HG02884 (cell line): ENCODE data around the gene MAPK11.

ENCODE experiments used
- ATAC-seq: cut with Tn5 transposase; IDR thresholded peaks from one replicate; pipeline ENCODE4 v1.9.1; 2021; ENCODE audit warnings: mild to moderate bottlenecking, moderate library complexity; ENCODE audit not compliant: unreplicated experiment

The MAPK11 gene

GRCh38 chr22:50269970-50270665, at the start of gene MAPK11:
MAPK11 (minus strand) TSS chr22:50270380; CDS start chr22:50270292, 88 bp downstream.
- ATAC-seq: no peak

- no peak for ATAC-seq
Measured at GRCh38 chr22:50319503-50319951, 49.3 kb upstream of the MAPK11 start.

DNA sequence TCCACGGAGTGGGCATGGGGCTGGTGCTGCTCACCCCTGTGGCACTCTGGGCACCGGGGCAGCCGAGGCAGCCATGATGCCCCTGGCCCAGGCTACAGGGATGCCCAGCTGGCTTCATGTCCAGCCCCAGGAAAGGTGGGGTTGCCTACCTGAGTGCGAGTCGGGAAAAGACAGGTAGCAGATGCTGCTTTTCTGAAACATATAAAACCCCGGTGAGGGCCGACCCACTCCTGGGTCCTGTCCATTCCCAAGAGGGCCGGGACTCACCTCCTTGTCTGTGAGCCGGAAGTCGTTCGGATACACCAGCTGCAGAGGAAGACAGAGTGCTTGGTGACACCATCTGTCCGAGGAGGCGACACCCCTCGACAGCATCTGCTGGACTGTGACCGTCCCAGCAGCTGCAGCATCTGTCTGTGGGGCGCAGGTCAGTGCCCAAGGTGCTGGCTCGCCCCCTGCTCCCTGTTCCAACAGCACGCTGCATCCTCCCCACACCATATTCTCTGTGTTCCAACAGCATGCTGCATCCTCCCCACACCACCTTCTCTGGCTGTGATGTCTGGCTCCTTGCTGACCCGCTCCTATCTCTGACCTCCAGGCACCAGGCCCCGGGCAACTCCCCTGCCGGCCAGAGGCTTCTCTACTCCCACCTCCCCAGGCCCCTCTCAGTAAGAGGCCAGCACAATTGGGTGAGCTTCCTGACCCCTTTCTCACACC, 48.7 kb upstream of the MAPK11 start:
- no peak for ATAC-seq

DNA sequence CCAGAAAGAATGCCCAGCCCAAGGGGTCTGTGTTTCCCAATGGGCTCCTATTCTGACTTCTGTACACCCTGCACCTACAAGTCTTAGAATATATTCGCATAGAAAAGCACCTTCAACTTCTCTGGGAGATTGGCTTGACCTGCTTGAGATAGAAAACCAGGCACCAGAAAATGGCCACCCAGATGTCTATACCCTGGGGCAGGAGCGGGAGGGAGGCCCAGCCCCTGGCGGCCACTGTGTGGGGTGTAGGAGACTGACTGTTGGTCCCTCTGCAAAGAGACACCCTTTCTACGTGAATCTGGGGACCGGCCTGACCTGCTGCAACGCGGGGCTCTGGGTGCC, 48.1 kb upstream of the MAPK11 start:
- ATAC-seq: no peak

GRCh38 chr22:50317674-50318073, 47.5 kb upstream of the MAPK11 start:
- no peak for ATAC-seq

GRCh38 chr22:50317178-50317577, 47.0 kb upstream of the MAPK11 start:
- no peak for ATAC-seq

GRCh38 chr22:50316114-50317065, 46.2 kb upstream of the MAPK11 start:
- no peak for ATAC-seq

GRCh38 chr22:50315289-50316113, 45.3 kb upstream of the MAPK11 start:
- no peak for ATAC-seq

DNA sequence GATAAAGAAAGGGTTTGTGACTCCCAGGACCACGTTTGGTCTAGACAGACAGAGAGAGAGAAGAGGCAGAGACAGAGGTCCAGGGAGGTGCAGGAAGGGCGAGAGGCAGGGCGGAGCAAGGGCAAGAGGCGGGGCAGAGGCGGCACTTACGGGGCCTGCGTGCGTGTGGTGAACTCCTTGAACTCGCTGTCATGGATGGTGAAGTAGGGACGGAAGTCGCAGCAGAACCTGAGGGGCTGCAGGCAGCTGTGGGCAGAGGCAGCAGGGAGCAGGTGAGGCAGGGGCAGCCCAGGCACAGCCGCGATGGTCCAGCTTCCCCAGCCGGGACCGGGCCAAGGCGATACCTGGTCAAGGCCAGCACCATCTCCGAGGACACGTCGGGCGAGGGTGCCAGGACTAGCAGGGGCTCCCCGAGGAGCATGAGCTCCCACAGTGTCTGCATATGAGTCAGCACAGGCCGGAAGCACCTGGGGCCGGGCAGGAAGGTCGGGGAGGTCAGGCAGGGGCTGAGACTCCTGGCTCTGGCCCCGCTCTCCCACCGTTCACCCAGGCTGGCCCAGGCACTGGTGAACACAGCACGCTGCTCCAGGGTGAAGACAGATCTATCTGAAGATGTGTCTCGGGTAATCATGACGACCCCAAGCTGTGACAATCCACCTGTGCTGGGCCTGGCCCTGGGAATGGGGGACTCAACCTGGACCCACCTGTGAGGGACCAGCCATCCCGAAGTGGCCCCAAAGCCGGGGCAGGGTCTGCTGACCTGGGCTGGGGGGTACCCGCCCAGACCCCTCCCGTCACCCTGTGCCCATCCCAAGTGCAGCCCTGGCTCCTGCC, 44.5 kb upstream of the MAPK11 start:
- peak; percentile 63 for ATAC-seq

DNA sequence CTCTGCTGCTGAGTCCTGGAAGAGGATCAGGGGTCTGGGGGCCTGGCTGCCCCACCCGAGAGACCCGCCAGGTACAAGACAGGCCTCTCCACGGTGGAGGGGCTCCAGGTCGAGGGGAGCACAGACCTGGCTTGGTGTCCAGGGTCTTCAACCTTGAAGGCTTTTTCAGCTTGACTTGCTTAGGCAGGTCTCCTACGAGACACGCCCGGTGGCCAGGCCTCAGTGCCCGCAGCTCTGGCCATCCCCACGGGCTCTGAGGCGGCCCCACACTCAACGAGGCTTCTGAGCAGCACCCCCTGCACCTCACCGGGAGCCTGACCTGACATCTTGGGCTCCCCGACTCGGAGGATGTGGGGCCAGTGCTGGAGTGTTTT, 43.9 kb upstream of the MAPK11 start:
- peak; percentile 17 for ATAC-seq

DNA sequence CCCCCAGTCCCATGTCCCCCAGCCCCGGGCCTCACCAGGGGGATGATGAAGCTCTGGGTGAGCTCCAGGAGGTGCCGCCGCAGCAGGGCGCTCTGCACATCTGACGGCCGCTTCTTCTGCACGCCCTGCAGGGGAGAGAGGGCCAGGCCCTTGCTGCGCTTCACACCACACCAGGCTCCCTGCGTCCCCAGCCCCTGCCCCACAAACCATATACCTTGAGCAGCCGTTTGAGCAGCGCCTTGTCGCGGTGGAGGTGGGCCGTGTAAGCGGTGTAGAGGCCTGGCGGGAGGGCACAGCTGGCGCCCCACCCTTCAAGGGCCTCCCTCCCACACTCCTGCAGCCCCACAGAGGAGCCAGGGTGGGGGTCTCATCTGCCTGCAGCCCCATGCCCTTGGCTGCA, 43.4 kb upstream of the MAPK11 start:
- no peak for ATAC-seq

DNA sequence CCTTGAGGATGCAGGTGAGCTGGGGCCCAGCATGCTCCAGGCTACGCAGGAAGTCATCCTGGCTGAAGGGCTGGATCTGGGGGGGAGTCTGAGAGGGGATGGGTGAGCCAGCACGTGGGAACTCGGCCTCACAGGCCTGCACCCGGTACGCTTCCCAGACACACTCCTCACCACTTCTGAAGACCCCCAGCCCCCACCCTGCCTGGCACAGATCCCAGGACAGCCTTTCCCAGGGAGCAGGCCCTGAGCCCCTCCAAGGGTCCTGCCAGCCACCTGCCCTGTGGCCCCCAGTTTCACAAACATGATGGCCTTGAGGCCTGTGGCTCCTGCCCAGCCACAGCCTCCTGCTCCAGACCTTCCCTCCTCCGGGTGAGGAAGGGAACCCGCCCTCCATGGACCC, 42.8 kb upstream of the MAPK11 start:
- no peak for ATAC-seq

- no peak for ATAC-seq
Measured at GRCh38 chr22:50312371-50312770, 42.2 kb upstream of the MAPK11 start.

DNA sequence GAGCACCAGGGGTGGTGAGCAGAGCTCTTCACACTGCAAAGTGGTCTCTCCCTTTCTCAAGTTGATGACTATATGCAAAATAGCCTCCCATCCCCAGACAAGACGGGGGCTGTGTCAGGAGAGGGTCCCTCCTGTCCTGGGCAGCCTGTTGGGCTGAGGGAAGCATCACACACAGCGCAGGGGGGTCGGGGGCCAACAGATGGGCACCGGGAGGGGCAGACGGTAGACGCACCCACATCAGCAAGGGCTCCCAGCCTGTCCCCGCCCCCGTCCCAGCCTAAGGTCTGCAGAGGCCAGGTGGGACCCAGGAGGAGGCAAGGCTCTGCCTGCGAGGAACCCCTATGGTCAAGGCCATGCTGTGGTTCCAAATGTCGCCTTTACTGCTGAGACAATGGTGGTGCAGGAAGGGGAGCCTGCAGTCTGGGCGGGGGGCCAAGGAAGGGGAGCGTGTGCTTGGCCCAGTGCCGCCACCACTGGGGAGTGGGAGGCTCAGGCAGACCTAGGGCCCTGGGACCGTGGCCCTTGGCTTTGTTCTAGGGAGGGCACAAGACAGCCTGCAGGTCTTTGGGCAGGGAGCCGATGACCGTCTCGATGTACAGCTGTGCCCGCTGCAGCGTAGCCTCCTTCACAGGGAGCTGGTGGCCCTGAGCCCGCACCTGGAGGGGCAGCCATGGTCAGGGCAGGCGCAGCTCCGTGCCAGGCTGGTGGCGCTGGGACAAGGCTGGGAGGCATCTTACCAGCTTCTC, 41.6 kb upstream of the MAPK11 start:
- no peak for ATAC-seq

DNA sequence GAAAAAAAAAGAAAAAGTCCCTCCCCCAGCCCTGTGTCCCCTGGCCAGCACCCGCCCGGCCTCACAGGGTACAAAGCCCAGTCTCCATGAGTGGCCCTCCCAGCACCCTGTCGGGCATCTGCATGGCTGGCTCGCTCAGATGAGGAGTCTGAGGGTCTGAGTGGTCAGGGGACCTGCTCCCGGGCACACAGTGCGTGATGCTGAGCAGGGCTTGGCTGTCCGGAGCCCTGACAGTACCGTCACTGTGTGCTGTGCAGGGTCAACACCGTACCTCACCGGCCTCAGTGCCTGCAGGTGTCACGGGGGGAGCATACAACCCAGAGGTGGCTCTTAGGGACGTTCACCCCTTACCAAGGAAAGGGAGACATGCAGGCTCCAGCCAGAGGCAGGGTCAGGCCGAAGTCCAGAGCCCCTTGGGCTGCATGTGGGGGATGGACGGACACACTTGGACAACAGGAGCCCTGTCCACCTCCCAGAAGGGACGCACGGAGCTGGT, 40.8 kb upstream of the MAPK11 start:
- no peak for ATAC-seq

- ATAC-seq: no peak
Measured at GRCh38 chr22:50310031-50310722, 40.0 kb upstream of the MAPK11 start.

DNA sequence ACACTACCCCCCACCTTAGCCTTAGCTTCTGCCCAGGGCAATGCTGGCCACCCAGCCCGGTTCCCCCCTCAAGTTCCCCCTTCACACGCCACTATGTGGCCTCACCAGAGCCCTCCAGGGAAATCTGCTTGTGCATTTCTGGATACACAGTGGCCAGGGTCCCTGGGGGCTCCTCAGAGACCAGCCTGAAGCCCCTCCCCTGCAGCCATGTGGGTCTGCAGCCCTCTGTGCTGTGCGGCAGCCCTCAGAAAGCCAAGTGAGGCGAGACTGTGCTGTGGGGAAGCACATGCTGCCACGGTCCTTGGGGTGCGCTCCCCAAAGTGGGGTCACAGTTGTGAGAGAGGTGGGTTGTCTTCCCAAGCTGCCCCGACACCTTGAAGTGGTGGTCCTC, 39.4 kb upstream of the MAPK11 start:
- ATAC-seq: no peak

DNA sequence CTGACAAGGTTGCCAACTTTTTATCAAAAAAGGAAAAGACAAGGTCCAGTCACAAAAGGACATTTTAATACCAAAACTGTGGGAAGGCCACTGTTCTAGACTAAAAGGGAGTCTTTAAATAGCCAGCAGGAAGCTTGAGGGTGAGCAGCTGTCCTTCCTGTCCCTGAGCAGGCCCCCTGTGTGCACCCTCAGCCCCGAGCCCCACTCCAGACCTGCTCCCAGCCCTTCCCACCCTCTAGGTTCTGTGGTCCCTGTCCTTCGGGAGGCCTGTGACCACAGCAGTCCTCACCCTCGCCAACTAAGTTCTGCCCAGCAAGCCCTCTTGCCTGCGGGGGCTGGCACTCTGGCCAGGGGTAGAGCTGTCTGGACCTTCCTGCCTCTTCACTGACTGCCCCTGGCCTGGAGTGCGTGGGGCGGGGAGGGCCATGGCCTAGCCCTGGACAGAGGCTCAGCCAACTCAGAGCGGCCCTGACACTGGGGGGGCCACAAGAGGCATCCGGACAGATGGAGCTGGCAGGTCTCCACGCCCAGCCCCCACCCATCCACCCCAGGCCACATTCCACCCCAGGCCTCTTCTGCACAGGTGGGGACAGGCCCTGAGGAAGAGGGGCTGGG, 38.9 kb upstream of the MAPK11 start:
- no peak for ATAC-seq
